HG02623 (cell line): ENCODE results near the gene SLC25A19.

Experiments used
- ATAC-seq: cut with Tn5 transposase; IDR thresholded peaks from one replicate; pipeline ENCODE4 v1.9.1; 2021; ENCODE audit warnings: moderate library complexity; ENCODE audit not compliant: unreplicated experiment

Gene SLC25A19

DNA sequence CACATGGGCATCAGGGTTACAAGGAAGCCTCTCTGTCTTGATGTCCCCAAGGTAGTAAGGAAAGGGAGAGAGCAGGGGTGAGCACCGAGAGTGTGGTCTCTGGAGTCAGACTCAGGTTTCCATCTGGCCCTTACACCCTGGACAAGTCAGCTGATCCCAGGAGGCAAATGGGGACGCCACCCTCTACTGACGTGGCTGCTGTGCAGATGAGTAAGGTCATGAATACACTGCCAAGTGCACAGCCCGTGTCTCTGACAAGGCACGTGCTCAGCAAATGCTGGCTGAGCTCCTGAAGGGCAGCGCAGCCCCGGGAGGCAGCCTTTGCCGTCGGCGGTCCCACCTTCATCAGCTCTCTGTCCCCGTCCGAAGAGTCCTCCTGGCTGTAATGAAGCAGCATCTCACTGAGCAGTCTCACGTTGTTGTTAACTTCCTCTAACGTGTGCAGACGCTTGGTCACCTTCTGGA lies 47.2 kb downstream of the SLC25A19 start:
- ATAC-seq, result no peak

GRCh38 chr17:75241502-75241901 lies 47.7 kb downstream of the SLC25A19 start:
- no peak for ATAC-seq

- ATAC-seq, result no peak
These were observed 48.1 kb downstream of the SLC25A19 start for GRCh38 chr17:75241143-75241430.

DNA sequence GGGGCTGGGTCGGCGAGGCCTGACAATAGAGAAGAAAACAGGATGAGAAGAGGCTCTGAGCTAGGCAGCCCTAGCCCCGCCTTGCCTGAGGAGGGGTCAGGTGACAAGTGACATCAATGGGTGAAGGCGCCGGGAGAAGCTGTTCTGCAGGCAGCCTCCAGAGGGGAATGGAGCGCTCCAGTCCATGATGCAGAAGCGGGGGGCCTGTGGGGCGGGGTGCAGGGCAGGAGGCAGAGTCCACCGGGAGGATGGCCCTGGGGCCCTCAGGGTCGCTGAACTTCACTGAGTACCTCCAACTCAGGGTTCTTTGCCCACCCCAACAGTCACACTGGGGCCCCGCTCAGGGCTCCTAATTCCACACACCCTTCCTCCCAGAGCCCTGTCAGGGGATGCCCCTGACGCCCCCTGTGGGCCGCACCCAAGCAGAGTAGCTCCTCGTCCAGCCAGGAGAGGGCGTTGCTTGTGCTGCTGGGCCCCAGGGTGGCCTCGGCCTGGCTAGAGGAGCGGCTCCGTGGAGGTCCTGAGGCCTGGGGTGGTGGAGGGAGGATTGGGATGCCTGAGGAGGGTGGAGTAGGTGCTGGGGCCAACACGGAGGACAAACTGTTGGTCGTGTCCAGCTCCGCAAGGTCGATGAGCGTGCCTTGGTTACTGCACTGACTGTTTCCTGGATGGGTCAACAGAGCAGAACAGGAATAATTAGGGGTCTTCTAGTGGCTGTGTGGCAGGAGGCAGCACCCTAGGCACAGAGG lies 48.7 kb downstream of the SLC25A19 start:
- no peak for ATAC-seq

DNA sequence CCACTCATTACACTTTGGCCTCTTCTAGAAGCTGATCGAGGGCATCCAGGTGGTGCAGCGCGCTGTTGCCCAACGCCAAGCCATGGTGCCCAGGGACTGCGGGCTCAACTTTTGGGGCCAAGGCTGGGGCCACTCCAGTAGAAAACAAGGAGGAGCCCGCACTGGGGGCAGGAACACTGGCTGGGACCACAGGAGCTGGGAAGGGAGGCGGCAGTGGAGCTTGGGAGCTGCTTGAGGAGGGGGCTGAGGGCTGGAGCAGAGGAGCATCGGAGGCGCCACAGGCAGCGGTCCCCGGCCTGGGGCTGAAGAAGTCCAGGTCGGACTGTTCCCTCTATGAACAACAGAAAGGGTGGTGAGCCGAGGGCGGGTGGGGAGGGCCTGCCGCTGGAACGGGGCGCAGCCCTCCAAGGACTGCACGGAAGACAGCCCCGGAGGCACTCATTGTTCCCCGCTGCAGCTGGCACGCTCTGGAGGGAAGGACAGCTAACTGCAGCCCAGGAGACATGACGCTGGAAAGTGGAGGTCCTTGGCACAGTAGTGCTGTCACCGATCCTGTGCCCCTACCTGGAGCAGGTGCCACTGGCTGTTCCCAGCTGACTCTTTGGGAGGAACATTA lies 49.3 kb downstream of the SLC25A19 start:
- no peak for ATAC-seq

DNA sequence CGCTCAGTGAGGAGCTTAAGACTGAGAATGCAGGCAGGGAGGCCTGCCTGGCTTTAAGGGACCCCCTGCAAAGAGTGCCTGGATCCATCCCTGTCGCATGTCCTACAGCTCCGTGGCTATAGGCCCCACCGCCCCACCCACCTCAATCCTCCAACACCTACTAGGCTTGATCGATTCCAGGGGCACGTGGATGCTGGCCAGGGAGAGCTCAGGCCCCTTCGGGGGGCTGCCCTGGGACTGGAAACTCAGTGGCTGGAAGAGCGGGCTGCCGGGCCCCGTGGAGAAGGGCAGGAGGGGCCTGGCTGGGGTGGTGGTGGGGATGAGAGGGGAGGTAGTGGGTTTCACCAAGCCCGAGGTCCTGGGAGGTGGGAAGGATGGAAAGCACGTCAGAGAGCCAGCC lies 50.0 kb downstream of the SLC25A19 start:
- ATAC-seq, result no peak

GRCh38 chr17:75238684-75239191 lies 50.5 kb downstream of the SLC25A19 start:
- ATAC-seq, result no peak

DNA sequence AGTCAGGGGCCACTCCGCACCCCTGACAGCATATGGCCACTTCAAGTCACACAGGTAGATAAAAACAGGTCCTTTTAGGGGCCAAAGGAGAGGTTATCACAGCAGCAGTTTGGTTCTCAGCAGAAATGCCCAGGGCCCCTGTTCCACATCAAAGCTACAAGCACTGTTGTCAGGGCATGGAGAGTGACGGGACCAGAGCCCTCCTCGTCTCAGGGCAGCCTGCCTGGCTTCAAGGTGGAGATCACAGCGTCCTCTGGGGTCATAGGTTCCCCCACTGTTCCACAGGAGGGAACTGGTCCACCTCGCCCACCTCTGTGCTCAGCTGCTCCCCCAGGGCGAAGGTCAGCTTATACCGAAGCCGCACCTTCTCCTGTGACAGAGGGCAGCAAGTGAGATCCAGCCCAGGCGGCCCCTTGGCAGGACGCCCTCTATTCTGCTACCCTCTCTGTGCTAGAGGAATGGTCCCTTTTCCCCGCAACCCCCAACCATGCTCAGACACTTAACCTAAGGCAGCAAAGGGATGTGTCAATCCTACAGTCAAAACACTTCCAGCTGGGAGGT lies 51.1 kb downstream of the SLC25A19 start:
- ATAC-seq, result no peak

GRCh38 chr17:75237100-75238014 lies 51.9 kb downstream of the SLC25A19 start:
- no peak for ATAC-seq

- ATAC-seq, result no peak
These were observed 56.4 kb downstream of the SLC25A19 start for GRCh38 chr17:75232786-75233185.

- ATAC-seq, result no peak
These were observed 57.3 kb downstream of the SLC25A19 start for GRCh38 chr17:75231741-75232464.

DNA sequence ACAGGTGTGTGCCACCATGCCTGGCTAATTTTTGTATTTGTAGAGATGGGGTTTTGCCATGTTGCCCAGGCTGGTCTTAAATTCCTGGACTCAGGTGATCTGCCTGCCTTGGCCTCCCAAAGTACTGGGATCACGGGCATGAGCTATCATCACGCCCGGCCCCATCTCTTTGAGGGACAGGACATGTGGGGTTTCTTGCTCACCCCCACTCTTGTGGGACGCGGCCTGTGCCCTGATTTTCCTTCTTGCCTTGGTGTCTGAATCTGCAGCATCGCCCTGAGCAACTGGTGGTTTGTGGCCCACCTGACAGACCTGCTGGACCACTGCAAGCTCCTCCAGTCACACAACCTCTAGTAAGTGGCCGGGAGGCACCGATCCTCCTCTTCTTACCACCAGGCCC lies 58.2 kb downstream of the SLC25A19 start:
- ATAC-seq, result no peak

GRCh38 chr17:75228847-75229246 lies 60.4 kb downstream of the SLC25A19 start:
- ATAC-seq, result no peak

- ATAC-seq, result no peak
These were observed 60.9 kb downstream of the SLC25A19 start for GRCh38 chr17:75228305-75228704.

GRCh38 chr17:75227729-75228128 lies 61.5 kb downstream of the SLC25A19 start:
- no peak for ATAC-seq

DNA sequence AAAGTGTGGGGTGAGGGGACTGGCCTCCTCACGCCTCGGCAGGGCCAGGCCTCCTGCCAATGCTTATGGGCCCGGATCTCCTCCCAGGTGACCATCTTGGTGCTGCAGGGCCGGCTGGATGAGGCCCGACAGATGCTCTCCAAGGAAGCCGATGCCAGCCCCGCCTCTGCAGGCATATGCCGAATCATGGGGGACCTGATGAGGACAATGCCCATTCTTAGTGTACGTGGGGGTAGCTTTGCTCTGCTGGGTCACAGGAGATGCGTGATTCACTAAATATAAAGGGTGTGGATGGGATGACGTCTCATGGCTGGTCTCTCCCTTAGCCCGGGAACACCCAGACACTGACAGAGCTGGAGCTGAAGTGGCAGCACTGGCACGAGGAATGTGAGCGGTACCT lies 64.2 kb downstream of the SLC25A19 start:
- no peak for ATAC-seq
